ENCODE data around the gene CABCOCO1. TPM values are rescaled to one million over a fixed set of nuclear protein-coding genes. Genes with fewer than 3 reads are reported as not detected.

CABCOCO1 gene
- polyA plus RNA-seq, 1 experiment, result 1.1 TPM

- CTCF ChIA-PET, result interaction anchor here (1.2 kb wide), 1 partner anchor 514 kb away, joined by 3 read pairs; no protein-coding TSS in a partner anchor
- no peak overlapping the region for H3K27ac ChIP-seq (ENCODE audit: low read depth, low read length)
- no peak for DNase-seq (ENCODE audit: low read depth, low spot score)
Observed at GRCh38 chr10:61785473-61786105, 122.9 kb downstream of the CABCOCO1 start.

GRCh38 chr10:61786728-61787127 is 124.0 kb downstream of the CABCOCO1 start:
- no peak overlapping the region for H3K27ac ChIP-seq (ENCODE audit: low read depth, low read length)
- CTCF ChIA-PET, result interaction anchor here (1.2 kb wide), 1 partner anchor 515 kb away, joined by 3 read pairs; no protein-coding TSS in a partner anchor
- TF ChIP-seq CTCF (IDR thresholded peaks at IDR 0.05; ENCODE audit: low read depth, low read length), result no peak
- H3K9me3 ChIP-seq (ENCODE audit: control insufficient read depth, insufficient read depth, low read length), result no peaks in the 10 kb centered on the region
- H3K27me3 ChIP-seq (ENCODE audit: control insufficient read depth, insufficient read depth, low read length), result no peaks in the 10 kb centered on the region
- POLR2A ChIA-PET, result no interaction called here
- no peak for DNase-seq (ENCODE audit: low read depth, low spot score)
- H3K4me3 ChIP-seq (ENCODE audit: low read depth, low read length), result no peak overlapping the region

More at GRCh38 chr10:61785473-61786105, 122.9 kb downstream of the CABCOCO1 start:
- no peaks in the 10 kb centered on the region for H3K27me3 ChIP-seq (ENCODE audit: control insufficient read depth, insufficient read depth, low read length)
- no peak for TF ChIP-seq CTCF (IDR thresholded peaks at IDR 0.05; ENCODE audit: low read depth, low read length)
- H3K4me3 ChIP-seq (ENCODE audit: low read depth, low read length), result no peak overlapping the region
- POLR2A ChIA-PET, result no interaction called here
- H3K9me3 ChIP-seq (ENCODE audit: control insufficient read depth, insufficient read depth, low read length), result no peaks in the 10 kb centered on the region

- ChIA-PET POLR2A (no interaction called here), CTCF (no interaction called here)
- no peak for DNase-seq (ENCODE audit: low read depth, low spot score)
- H3K9me3 ChIP-seq (ENCODE audit: control insufficient read depth, insufficient read depth, low read length), result no peaks in the 10 kb centered on the region
- H3K4me3 ChIP-seq (ENCODE audit: low read depth, low read length), result no peak overlapping the region
- no peaks in the 10 kb centered on the region for H3K27me3 ChIP-seq (ENCODE audit: control insufficient read depth, insufficient read depth, low read length)
- H3K27ac ChIP-seq (ENCODE audit: low read depth, low read length), result no peak overlapping the region
- no peak for TF ChIP-seq CTCF (IDR thresholded peaks at IDR 0.05; ENCODE audit: low read depth, low read length)
Observed at GRCh38 chr10:61787170-61787569, 124.4 kb downstream of the CABCOCO1 start.

- H3K27me3 ChIP-seq (ENCODE audit: control insufficient read depth, insufficient read depth, low read length), result no peaks in the 10 kb centered on the region
- CTCF ChIA-PET, result interaction anchor here (0.7 kb wide), 1 partner anchor 10 kb away, joined by 3 read pairs; no protein-coding TSS in a partner anchor
- H3K9me3 ChIP-seq (ENCODE audit: control insufficient read depth, insufficient read depth, low read length), result no peaks in the 10 kb centered on the region
- no peak for TF ChIP-seq CTCF (IDR thresholded peaks at IDR 0.05; ENCODE audit: low read depth, low read length)
- DNase-seq (ENCODE audit: low read depth, low spot score), result no peak
- no peak overlapping the region for H3K27ac ChIP-seq (ENCODE audit: low read depth, low read length)
- no peak overlapping the region for H3K4me3 ChIP-seq (ENCODE audit: low read depth, low read length)
- POLR2A ChIA-PET, result no interaction called here
Observed at GRCh38 chr10:61789031-61789430, 126.3 kb downstream of the CABCOCO1 start.

- ChIA-PET CTCF (no interaction called here), POLR2A (no interaction called here)
- TF ChIP-seq CTCF (IDR thresholded peaks at IDR 0.05; ENCODE audit: low read depth, low read length), result no peak
- Histone ChIP-seq H3K4me3 (ENCODE audit: low read depth, low read length) (no peak overlapping the region), H3K27me3 (ENCODE audit: control insufficient read depth, insufficient read depth, low read length) (no peaks in the 10 kb centered on the region), H3K9me3 (ENCODE audit: control insufficient read depth, insufficient read depth, low read length) (no peaks in the 10 kb centered on the region), H3K27ac (ENCODE audit: low read depth, low read length) (no peak overlapping the region)
- DNase-seq (ENCODE audit: low read depth, low spot score), result no peak
Observed at GRCh38 chr10:61791216-61791615, 128.5 kb downstream of the CABCOCO1 start.

All from AG04450 (cell line).